ENCODE results near the gene MAD2L1.
"Not testable (repeated sequence)": the region's sequence is repeated elsewhere in the genome, so short reads cannot be mapped to it uniquely, and the experiment has no call there.

- TF ChIP-seq CTCF (IDR thresholded peaks at IDR 0.05 in 8 of 11, conservative IDR thresholded peaks at IDR 0.05 in 3 of 11); POLR2AphosphoS5 (IDR thresholded peaks at IDR 0.05); POLR2A (IDR thresholded peaks at IDR 0.05): not testable (repeated sequence)
Observed at GRCh38 chr4:120088066-120088465, 21.4 kb upstream of the MAD2L1 start.

All from spleen (tissue), 7 donors.